GM13977 (cell line): Measurements from ENCODE around the gene TSPAN8.

Source experiments
- DNase-seq: peaks from one replicate; pipeline ENCODE4 v3.0.0; 2012; ENCODE audit warnings: low spot score
- in situ Hi-C: fragments of 300-500 bp; cut with MboI; formaldehyde crosslinking; loops from one replicate; pipeline ENCODE4 v1.12.0; 2022; ENCODE audit warnings: low sequenced_read_pairs, low pct_unique_long_range_greater_than_20kb, mixed read lengths, inconsistent platforms; ENCODE audit not compliant: unreplicated experiment
- TF ChIP-seq, protein P1 (sequence below): IDR thresholded peaks from 2 replicates; pipeline ENCODE4 v1.5.1; 2012; ENCODE audit warnings: mild to moderate bottlenecking, control low read depth; ENCODE audit not compliant: insufficient read depth; ENCODE audit errors: extremely low read depth, missing control alignments

Gene TSPAN8

DNA sequence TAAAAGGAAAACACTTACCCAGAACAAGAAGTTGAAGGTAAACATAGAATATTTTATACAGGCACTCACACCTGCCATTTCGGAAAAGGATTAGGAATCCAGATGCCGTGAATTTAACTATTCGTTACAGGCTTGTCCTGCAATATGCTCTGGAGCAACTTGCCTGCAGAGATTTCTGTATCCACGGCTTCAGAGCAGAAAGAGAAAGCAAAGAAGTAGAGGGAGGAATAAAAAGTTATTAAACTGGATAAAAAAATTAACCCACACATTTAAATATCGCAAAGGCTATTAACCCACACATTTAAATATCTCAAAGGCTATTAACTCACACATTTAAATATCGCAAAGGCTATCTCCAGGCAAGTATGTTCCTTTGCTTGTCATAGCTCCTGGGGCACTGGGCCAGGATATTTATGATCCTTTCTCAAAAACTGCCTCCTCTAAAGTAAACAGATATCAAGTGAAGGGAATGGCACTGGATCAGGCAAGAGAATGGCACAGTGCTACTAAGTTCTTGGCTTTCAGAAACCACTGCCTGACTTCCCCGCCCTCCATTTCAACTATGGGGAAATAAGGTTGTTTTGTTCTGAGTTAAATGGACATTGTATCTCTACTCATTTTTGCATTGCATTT, at the start of gene TSPAN8:
Gene TSPAN8 (minus strand): TSS at position 399 of the 633 bp plus-strand sequence. CDS start 321 bp downstream, at position 78.
- in situ Hi-C loops, result no loop called here
- no peak for DNase-seq
- TF ChIP-seq, protein P1, sequence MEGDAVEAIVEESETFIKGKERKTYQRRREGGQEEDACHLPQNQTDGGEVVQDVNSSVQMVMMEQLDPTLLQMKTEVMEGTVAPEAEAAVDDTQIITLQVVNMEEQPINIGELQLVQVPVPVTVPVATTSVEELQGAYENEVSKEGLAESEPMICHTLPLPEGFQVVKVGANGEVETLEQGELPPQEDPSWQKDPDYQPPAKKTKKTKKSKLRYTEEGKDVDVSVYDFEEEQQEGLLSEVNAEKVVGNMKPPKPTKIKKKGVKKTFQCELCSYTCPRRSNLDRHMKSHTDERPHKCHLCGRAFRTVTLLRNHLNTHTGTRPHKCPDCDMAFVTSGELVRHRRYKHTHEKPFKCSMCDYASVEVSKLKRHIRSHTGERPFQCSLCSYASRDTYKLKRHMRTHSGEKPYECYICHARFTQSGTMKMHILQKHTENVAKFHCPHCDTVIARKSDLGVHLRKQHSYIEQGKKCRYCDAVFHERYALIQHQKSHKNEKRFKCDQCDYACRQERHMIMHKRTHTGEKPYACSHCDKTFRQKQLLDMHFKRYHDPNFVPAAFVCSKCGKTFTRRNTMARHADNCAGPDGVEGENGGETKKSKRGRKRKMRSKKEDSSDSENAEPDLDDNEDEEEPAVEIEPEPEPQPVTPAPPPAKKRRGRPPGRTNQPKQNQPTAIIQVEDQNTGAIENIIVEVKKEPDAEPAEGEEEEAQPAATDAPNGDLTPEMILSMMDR, result no peak

DNA sequence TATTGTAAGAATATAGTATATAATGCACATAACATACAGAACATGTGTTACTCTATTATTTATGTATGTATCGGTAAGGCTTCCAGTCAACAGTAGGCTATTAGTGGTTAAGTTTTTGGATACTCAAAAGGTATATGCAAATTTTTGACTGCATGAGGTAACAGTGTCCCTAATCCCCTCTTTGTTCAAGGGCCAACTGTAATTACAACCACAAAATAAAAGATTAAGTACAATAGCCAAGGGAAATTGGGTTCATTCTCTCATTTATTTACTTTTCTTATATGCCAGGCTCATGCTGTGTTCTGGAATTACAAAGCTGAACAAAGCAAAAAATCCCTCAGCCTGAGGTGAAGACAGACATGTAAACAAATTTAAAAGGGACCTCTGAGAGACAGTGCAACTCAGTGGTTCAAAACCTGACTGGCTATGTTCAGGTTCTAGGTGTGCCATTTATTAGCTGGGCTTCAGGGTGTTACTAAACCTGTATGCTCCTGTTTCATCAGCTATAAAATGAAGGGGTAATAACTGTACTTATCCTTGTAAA, 43.4 kb upstream of the TSPAN8 start:
- TF ChIP-seq, protein P1, result no peak
- no peak for DNase-seq
- in situ Hi-C loops, result no loop called here

DNA sequence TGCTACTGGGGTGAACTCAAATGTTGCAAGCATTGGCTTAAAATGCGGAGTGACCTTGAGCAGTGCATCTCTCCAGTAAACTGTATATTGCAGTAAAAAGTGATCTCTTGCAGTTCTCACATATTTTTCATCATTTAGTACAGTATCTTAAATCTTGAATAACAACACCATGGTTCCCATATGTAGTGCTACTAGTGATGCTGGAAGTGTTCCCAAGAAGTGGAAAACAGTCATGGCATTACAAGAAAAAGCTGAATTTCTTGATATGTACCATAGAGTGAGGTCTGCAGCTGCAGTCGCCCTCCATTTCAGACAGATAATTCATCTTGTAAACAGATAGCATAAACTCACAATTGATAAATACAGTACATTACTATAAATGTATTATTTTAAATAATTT, 42.9 kb upstream of the TSPAN8 start:
- no peak for DNase-seq
- TF ChIP-seq, protein P1, result no peak
- in situ Hi-C loops, result no loop called here

DNA sequence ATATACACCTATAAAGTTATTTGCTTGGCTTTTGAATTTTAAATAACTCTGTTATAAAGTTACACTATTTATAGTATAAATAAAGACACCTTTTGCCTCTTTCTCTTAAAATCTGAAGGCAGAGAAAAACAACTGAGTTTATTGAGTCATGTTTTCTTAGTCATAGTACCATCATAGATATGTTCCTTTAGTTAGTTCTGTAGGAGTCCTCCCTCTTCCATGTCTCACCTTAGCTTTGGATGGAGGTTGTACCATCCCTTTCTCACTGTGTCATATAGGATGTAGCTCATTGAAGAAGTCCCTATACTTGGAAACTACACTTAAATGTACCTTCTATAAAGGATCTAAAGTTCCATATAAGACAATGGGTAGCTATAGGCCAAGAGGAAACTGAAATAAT, 39.7 kb upstream of the TSPAN8 start:
- in situ Hi-C loops, result no loop called here
- TF ChIP-seq, protein P1, result no peak
- no peak for DNase-seq

DNA sequence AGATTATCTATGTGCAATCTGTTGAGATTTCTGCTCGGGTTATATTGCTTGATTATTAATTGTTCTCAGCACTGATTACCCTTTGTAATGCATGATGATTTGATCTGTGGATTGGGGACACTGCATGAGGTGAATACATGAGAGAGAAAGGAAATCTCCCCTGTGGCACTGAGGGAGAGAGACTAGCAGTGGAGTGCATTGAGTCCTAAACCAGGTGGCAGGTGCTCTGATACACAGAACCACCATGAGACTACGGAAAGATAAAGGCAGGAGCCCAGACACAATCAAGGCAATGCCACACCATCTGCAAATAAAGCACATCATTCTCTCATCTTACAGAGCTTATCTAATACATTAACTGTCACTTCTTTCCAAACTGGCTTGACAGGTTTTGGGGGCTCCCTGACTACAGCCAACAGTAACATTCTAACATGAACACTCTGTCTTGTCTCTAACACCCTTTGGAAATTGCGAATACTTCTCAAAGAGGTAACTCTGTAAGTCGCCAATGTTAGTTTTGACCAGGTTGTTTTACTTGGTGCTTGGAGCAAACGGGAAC, 37.6 kb upstream of the TSPAN8 start:
- in situ Hi-C loops, result no loop called here
- TF ChIP-seq, protein P1, result no peak
- DNase-seq, result no peak

DNA sequence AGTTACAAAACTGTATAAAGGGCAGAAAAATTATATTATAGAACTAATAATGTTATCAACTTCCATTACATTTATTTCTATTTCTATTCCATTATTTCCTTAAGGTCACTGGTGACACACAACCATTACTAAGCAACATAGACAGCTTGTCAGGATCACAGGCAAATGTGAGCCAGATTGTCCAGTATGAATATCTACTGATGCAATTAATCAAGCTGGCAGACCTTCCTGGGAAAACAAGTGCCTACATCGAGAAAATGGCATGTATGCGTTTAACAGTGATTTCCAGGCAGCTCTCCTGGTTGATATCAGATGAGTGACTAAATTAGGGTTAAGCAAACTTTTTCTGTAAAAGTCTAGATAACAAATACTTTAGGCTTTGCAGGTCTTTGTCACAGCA, 36.9 kb upstream of the TSPAN8 start:
- TF ChIP-seq, protein P1, result no peak
- in situ Hi-C loops, result no loop called here
- DNase-seq, result no peak

DNA sequence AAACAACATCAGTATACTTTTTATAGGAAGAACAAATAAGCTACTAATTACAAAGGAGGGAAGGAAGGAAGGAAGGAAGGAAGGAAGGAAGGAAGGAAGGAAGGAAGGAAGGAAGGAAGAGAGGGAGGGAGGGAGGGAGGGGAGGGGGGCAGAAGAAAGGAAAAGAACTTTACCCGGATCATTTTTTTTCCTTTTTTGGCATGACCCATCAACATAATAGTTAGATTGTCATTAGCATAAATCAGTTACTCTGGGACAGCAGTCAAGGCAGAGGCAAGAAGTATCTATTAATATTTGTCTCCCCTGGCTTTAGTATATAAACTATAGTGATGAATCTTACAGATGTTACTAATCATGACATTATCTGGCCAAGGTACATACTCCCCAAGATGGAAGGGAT, 35.2 kb upstream of the TSPAN8 start:
- no peak for DNase-seq
- in situ Hi-C loops, result no loop called here
- TF ChIP-seq, protein P1, result no peak
